Esophagus (tissue), 2 donors: ENCODE results near the gene F8A3. TPM values are rescaled to one million over a fixed set of nuclear protein-coding genes. Genes with fewer than 3 reads are reported as not detected.

Source experiments
- H3K27ac ChIP-seq, 2 donors: one replicate each; pipeline ENCODE4 v1.5.1; 2013; ENCODE audit warnings: low read depth in 2 of 2, mild to moderate bottlenecking in 2 of 2, inconsistent platforms in 1 of 2, low read length in 1 of 2, moderate library complexity in 1 of 2
- H3K27me3 ChIP-seq, 2 donors: one replicate each; pipeline ENCODE4 v1.6.1; 2013; ENCODE audit warnings: low read length in 2 of 2, control low read depth in 1 of 2, mild to moderate bottlenecking in 1 of 2; ENCODE audit not compliant: insufficient read depth in 2 of 2, control insufficient read depth in 1 of 2
- H3K36me3 ChIP-seq, 2 donors: one replicate each; pipeline ENCODE4 v1.6.1; 2013; ENCODE audit warnings: low read length in 1 of 2; ENCODE audit not compliant: control insufficient read depth in 2 of 2, insufficient read depth in 2 of 2
- H3K4me1 ChIP-seq, 2 donors: one replicate each; pipeline ENCODE4 v1.6.1; 2013; ENCODE audit warnings: low read length in 1 of 2; ENCODE audit not compliant: control insufficient read depth in 2 of 2, insufficient read depth in 2 of 2
- H3K4me3 ChIP-seq, 2 donors: one replicate each; pipeline ENCODE4 v1.5.1; 2013; ENCODE audit warnings: low read length in 2 of 2, mild to moderate bottlenecking in 2 of 2, low read depth in 1 of 2, moderate library complexity in 1 of 2
- H3K9me3 ChIP-seq, 2 donors: one replicate each; pipeline ENCODE4 v1.6.1; 2013; ENCODE audit warnings: mild to moderate bottlenecking in 2 of 2, low read depth in 1 of 2, low read length in 1 of 2, moderate library complexity in 1 of 2; ENCODE audit not compliant: control insufficient read depth in 2 of 2, insufficient read depth in 1 of 2
- WGBS, 2 donors: extraction: QIAGEN DNeasy Blood & Tissue Kit; methylation state at CpG; one replicate each; pipeline ENCODE4 v1.1.7; 2013; 5-methylcytosine and 5-hydroxymethylcytosine counted together
- polyA plus RNA-seq, 2 donors: library from polyadenylated mRNA; stranded (reverse); fragments of 200-250 nt; gene quantifications; one replicate each; pipeline ENCODE4 v1.2.3, GENCODE V29; 2013
- donor health status: healthy with polysubstance abuse.
- donor health status: Bipolar disorder and iron deficiency.

Gene F8A3
- polyA plus RNA-seq, 2 donors, result 1.8 TPM; not detected in 1

- 72 to 87% methylated on average over 9 of the region's 9 CpGs for WGBS, 2 donors
- H3K27me3 ChIP-seq, result no peaks in the 10 kb centered on the region
- H3K36me3 ChIP-seq, result no peaks in the 10 kb centered on the region
- no peak overlapping the region for H3K27ac ChIP-seq
- H3K9me3 ChIP-seq, result peaks cover 0 to 6% of the 10 kb centered on the region in 2 donors
- no peaks in the 10 kb centered on the region for H3K4me1 ChIP-seq
- no peak overlapping the region for H3K4me3 ChIP-seq
Measured at GRCh38 chrX:155434906-155435743, 23.3 kb downstream of the F8A3 start.

DNA sequence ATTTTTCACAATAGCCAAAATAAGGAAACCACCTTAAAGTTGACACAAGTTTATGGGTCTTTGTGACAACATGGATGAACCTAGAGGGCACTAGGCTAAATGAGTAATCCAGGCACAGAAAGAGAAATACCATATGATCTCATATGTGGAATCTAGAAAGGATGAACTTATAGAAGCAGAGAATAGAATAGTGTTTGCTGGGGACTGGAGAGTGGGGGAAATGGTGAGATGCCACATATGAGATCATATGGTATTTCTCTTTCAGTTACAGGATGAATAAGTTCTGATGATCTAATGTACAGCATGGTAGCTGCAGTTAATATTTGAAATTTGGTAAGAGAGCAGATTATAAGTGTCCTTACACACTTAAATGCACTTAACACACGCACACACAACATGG, 40.7 kb downstream of the F8A3 start:
- WGBS, 2 donors, result 59 to 97% methylated on average over 1 of the region's 1 CpG

More for the DNA sequence above, 40.7 kb downstream of the F8A3 start:
- Histone ChIP-seq H3K27ac (no peak overlapping the region), H3K4me1 (no peaks in the 10 kb centered on the region), H3K9me3 (no peaks in the 10 kb centered on the region), H3K4me3 (no peak overlapping the region), H3K36me3 (no peaks in the 10 kb centered on the region), H3K27me3 (no peaks in the 10 kb centered on the region)

Other genes with a start within 250 kb of the F8A3 start
- 10 to 100 TPM; 21.2 to 28.2 TPM for gene VBP1, start 242.2 kb downstream of the F8A3 start, polyA plus RNA-seq
- under 1 TPM; 0.09 to 0.10 TPM for gene RAB39B, start 194.1 kb downstream of the F8A3 start, polyA plus RNA-seq
- 1 to 10 TPM; 2.0 to 2.8 TPM for gene CLIC2, start 124.0 kb downstream of the F8A3 start, polyA plus RNA-seq
- not detected for gene F8A2, start 76.5 kb downstream of the F8A3 start, polyA plus RNA-seq
- under 1 TPM; 0.21 to 0.26 TPM for gene SPRY3, start 154.0 kb upstream of the F8A3 start, polyA plus RNA-seq
- gene TMLHE, start 154.3 kb upstream of the F8A3 start, polyA plus RNA-seq, result 1 to 10 TPM; 3.9 to 7.7 TPM